Measurements from ENCODE around the gene CNDP1.

The CNDP1 gene

GRCh38 chr18:74518456-74519295, 15.6 kb upstream of the CNDP1 start:
- DNase-seq (no peak), ATAC-seq (ENCODE audit: insufficient read depth, low read depth) (no peak)
- H3K36me3 ChIP-seq (ENCODE audit: insufficient read depth, low read length): peaks cover 72% of the 10 kb centered on the region
- H3K4me2 ChIP-seq (ENCODE audit: insufficient read depth, low read length): no peak overlapping the region
- no peak overlapping the region for H2AFZ ChIP-seq (ENCODE audit: low read depth, low read length)
- TF ChIP-seq, protein P1, sequence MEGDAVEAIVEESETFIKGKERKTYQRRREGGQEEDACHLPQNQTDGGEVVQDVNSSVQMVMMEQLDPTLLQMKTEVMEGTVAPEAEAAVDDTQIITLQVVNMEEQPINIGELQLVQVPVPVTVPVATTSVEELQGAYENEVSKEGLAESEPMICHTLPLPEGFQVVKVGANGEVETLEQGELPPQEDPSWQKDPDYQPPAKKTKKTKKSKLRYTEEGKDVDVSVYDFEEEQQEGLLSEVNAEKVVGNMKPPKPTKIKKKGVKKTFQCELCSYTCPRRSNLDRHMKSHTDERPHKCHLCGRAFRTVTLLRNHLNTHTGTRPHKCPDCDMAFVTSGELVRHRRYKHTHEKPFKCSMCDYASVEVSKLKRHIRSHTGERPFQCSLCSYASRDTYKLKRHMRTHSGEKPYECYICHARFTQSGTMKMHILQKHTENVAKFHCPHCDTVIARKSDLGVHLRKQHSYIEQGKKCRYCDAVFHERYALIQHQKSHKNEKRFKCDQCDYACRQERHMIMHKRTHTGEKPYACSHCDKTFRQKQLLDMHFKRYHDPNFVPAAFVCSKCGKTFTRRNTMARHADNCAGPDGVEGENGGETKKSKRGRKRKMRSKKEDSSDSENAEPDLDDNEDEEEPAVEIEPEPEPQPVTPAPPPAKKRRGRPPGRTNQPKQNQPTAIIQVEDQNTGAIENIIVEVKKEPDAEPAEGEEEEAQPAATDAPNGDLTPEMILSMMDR (IDR thresholded peaks at IDR 0.05; ENCODE audit: borderline replicate concordance, extremely low read depth, low read length, poor library complexity, severe bottlenecking): no peak
- no peak for TF ChIP-seq EZH2 (IDR thresholded peaks at IDR 0.05; ENCODE audit: borderline replicate concordance, low read depth, low read length, severe bottlenecking)
- no peaks in the 10 kb centered on the region for H3K27me3 ChIP-seq (ENCODE audit: insufficient read depth, low read length, poor library complexity)
- H3K4me3 ChIP-seq (ENCODE audit: low read depth in 1 of 2, low read length in 2 of 2): no peak overlapping the region
- peaks cover 22% of the 10 kb centered on the region for H4K20me1 ChIP-seq (ENCODE audit: insufficient read depth, low read length)
- no peak overlapping the region for H3K9ac ChIP-seq (ENCODE audit: low read depth, low read length)
- no peaks in the 10 kb centered on the region for H3K79me2 ChIP-seq (ENCODE audit: insufficient read depth, low read length)
- H3K27ac ChIP-seq (ENCODE audit: low read length): no peak overlapping the region
- no peaks in the 10 kb centered on the region for H3K9me3 ChIP-seq (ENCODE audit: insufficient read depth, low read length, severe bottlenecking)
- no peaks in the 10 kb centered on the region for H3K4me1 ChIP-seq (ENCODE audit: insufficient read depth, low read length)

GRCh38 chr18:74519320-74520095, 14.8 kb upstream of the CNDP1 start:
- ATAC-seq (ENCODE audit: insufficient read depth, low read depth): no peak
- peaks cover 66% of the 10 kb centered on the region for H3K36me3 ChIP-seq (ENCODE audit: insufficient read depth, low read length)
- H3K27me3 ChIP-seq (ENCODE audit: insufficient read depth, low read length, poor library complexity): no peaks in the 10 kb centered on the region
- H3K4me2 ChIP-seq (ENCODE audit: insufficient read depth, low read length): no peak overlapping the region
- H4K20me1 ChIP-seq (ENCODE audit: insufficient read depth, low read length): peaks cover 21% of the 10 kb centered on the region
- no peaks in the 10 kb centered on the region for H3K79me2 ChIP-seq (ENCODE audit: insufficient read depth, low read length)
- TF ChIP-seq, protein P1 (IDR thresholded peaks at IDR 0.05; ENCODE audit: borderline replicate concordance, extremely low read depth, low read length, poor library complexity, severe bottlenecking): no peak
- TF ChIP-seq EZH2 (IDR thresholded peaks at IDR 0.05; ENCODE audit: borderline replicate concordance, low read depth, low read length, severe bottlenecking): no peak
- no peak overlapping the region for H3K27ac ChIP-seq (ENCODE audit: low read length)
- H3K4me1 ChIP-seq (ENCODE audit: insufficient read depth, low read length): no peaks in the 10 kb centered on the region
- no peaks in the 10 kb centered on the region for H3K9me3 ChIP-seq (ENCODE audit: insufficient read depth, low read length, severe bottlenecking)
- DNase-seq: no peak
- H3K4me3 ChIP-seq (ENCODE audit: low read depth in 1 of 2, low read length in 2 of 2): no peak overlapping the region
- no peak overlapping the region for H2AFZ ChIP-seq (ENCODE audit: low read depth, low read length)
- no peak overlapping the region for H3K9ac ChIP-seq (ENCODE audit: low read depth, low read length)

DNA sequence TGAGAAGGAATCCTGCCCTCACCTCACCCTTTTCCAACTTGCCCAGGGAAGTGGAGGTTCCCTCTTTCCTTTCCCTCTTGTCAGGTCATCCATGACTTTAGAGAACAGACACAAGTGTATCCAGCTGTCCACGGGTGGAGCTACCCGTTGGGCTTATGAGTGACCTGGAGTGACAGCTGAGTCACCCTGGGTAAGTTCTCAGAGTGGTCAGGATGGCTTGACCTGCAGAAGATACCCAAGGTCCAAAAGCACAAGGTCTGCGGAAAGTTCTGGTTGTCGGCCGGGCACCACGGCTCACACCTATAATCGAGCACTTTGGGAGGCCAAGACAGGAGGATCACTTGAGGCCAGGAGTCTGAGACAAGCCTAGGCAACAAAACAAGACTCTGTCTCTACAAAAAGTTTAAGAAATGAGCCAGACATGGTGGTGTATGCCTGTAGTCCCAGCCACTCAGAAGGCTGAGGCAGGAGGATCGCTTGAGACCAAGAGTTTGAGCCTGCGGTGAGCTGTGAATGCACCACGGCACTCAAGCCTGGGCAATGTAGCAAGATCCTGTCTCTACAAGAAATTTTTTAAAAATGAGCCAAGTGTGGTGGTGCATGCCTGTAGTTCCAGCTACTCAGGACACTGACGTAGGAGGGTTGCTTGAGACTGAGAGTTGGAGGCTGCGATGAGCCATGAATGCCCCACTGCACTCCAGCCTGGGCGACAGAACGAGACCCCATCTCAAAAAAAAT, 14.0 kb upstream of the CNDP1 start:
- ATAC-seq (ENCODE audit: insufficient read depth, low read depth): no peak
- no peak overlapping the region for H3K4me2 ChIP-seq (ENCODE audit: insufficient read depth, low read length)
- no peaks in the 10 kb centered on the region for H3K79me2 ChIP-seq (ENCODE audit: insufficient read depth, low read length)
- no peaks in the 10 kb centered on the region for H3K9me3 ChIP-seq (ENCODE audit: insufficient read depth, low read length, severe bottlenecking)
- peaks cover 14% of the 10 kb centered on the region; the same call in 1 of the 2 replicates for H4K20me1 ChIP-seq (ENCODE audit: insufficient read depth, low read length)
- no peak for DNase-seq
- no peak overlapping the region for H3K4me3 ChIP-seq (ENCODE audit: low read depth in 1 of 2, low read length in 2 of 2)
- no peaks in the 10 kb centered on the region for H3K4me1 ChIP-seq (ENCODE audit: insufficient read depth, low read length)
- TF ChIP-seq EZH2 (IDR thresholded peaks at IDR 0.05; ENCODE audit: borderline replicate concordance, low read depth, low read length, severe bottlenecking): no peak
- TF ChIP-seq, protein P1 (IDR thresholded peaks at IDR 0.05; ENCODE audit: borderline replicate concordance, extremely low read depth, low read length, poor library complexity, severe bottlenecking): no peak
- H3K27ac ChIP-seq (ENCODE audit: low read length): no peak overlapping the region
- no peak overlapping the region for H2AFZ ChIP-seq (ENCODE audit: low read depth, low read length)
- H3K27me3 ChIP-seq (ENCODE audit: insufficient read depth, low read length, poor library complexity): no peaks in the 10 kb centered on the region
- H3K9ac ChIP-seq (ENCODE audit: low read depth, low read length): no peak overlapping the region
- H3K36me3 ChIP-seq (ENCODE audit: insufficient read depth, low read length): peaks cover 58% of the 10 kb centered on the region
